H1 (cell line): ENCODE measurements around the gene H1-8. TPM values are rescaled to one million over a fixed set of nuclear protein-coding genes. Genes with fewer than 3 reads are reported as not detected.

Experiments used
- CBX5 ChIP-seq: fragments of 300-800, 300-1000 bp; sonication (generic); IDR thresholded peaks from 2 replicates; pipeline ENCODE4 v1.7.1; 2016; ENCODE audit warnings: antibody characterized with exemption, low read length, low read depth
- CBX8 ChIP-seq: fragments of 300-800, 300-1000 bp; sonication (generic); IDR thresholded peaks from 2 replicates; pipeline ENCODE4 v1.7.1; 2016; ENCODE audit warnings: low read depth, low read length, borderline replicate concordance
- CHD1 ChIP-seq: IDR thresholded peaks from 2 replicates; pipeline ENCODE4 v1.6.1; 2012; ENCODE audit warnings: low read depth, low read length, improper control_type of control experiment
- CHD7 ChIP-seq: fragments of 300-600 bp; sonication (generic); IDR thresholded peaks from 2 replicates; pipeline ENCODE4 v1.7.1; 2012; ENCODE audit warnings: low read length, moderate library complexity, mild to moderate bottlenecking, inconsistent platforms; ENCODE audit not compliant: insufficient replicate concordance
- GABPA ChIP-seq: IDR thresholded peaks from 2 replicates; pipeline ENCODE4 v1.6.1; 2011; ENCODE audit warnings: mild to moderate bottlenecking, low read length, moderate library complexity, borderline replicate concordance; ENCODE audit not compliant: insufficient read depth
- GTF2F1 ChIP-seq: IDR thresholded peaks from 2 replicates; pipeline ENCODE4 v1.6.1; 2012; ENCODE audit warnings: low read depth, low read length, improper control_type of control experiment, borderline replicate concordance
- JUND ChIP-seq: IDR thresholded peaks from 2 replicates; pipeline ENCODE4 v1.6.1; 2011; ENCODE audit warnings: mild to moderate bottlenecking, improper control_type of control experiment, low read length
- RAD21 ChIP-seq, 2 experiments: IDR thresholded peaks in 1 of 2; conservative IDR thresholded peaks in 1 of 2; 2 replicates each; pipeline ENCODE4 v1.6.1; 2011; ENCODE audit warnings: low read depth in 2 of 2, low read length in 2 of 2, improper control_type of control experiment in 1 of 2, inconsistent platforms in 1 of 2, mild to moderate bottlenecking in 1 of 2, moderate library complexity in 1 of 2
- TAF1 ChIP-seq: IDR thresholded peaks from 2 replicates; pipeline ENCODE4 v1.6.1; 2011; ENCODE audit warnings: mild to moderate bottlenecking, low read depth, low read length
- USF2 ChIP-seq: IDR thresholded peaks from 2 replicates; pipeline ENCODE4 v1.6.1; 2011; ENCODE audit warnings: low read length, improper control_type of control experiment
- polyA plus RNA-seq, 7 experiments: library from polyadenylated mRNA; depleted of rRNA in 3 of 7; stranded (reverse) in 5 of 7; unstranded in 2 of 7; fragments of >200 nt in 5 of 7; fragments of 200-250 nt in 2 of 7; gene quantifications; 1 replicate in 5 of 7; 2 replicates in 1 of 7; 4 replicates in 1 of 7; pipeline versions ENCODE4 v1.2.1 to v1.2.3, GENCODE V29; 2011 to 2013; ENCODE audit warnings: missing spikeins in 2 of 7, mixed read lengths in 2 of 7
- total RNA-seq: library from RNA; stranded (reverse); fragmentation: NEBNext Ultra II Directional; extraction: Animal tissue kit (Norgen Biotek cat#: 25700); gene quantifications from 2 replicates; pipeline ENCODE4 v1.2.1, GENCODE V29; 2021

The H1-8 gene
- total and polyA plus RNA-seq, 2 of the 8 experiments (the other 6 are each of a cell fraction or from before 2014, with no cell fraction given), result not detected

GRCh38 chr3:129518038-129518561 is 24.9 kb upstream of the H1-8 start (continued):
- TF ChIP-seq CHD7 (no peak), JUND (no peak), RAD21 (IDR thresholded peaks at IDR 0.05 in 1 of 2, conservative IDR thresholded peaks at IDR 0.05 in 1 of 2; ENCODE audit: low read depth in 2 of 2, low read length in 2 of 2) (no peak), GABPA (no peak), CHD1 (no peak), CBX8 (no peak), GTF2F1 (no peak), TAF1 (no peak), CBX5 (no peak), USF2 (no peak)
